ENCODE measurements around the gene NOCT. TPM values are rescaled to one million over a fixed set of nuclear protein-coding genes. Genes with fewer than 3 reads are reported as not detected.

Gene NOCT
- total RNA-seq, 1 experiment from 2014 or later: 20.4 TPM

DNA sequence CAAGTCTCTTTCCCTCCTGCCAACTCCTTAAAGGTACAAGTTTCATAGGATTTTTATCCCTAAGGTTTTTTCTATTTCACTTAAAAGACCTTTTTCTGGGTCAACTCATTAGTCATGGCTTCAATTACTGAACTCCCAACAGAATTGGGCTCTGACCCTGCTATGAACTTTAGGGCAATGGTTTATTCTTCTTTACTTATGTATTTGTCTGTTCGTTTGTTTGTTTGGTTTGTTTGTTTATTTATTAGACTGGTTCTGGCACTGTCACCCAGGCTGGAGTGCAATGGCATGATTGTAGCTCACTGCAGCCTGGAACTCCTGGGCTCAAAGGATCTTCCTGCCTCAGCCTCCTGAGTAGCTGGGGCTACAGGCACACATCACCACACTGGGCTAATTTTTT, 5.9 kb upstream of the NOCT start:
- Histone ChIP-seq H3K27me3 (ENCODE audit: insufficient read depth, low read length) (no peaks in the 10 kb centered on the region), H3K36me3 (ENCODE audit: control insufficient read depth in 1 of 2, insufficient read depth in 2 of 2, low read length in 2 of 2) (no peaks in the 10 kb centered on the region), H3K4me3 (replicated peaks in 1 of 2; ENCODE audit: low read depth in 1 of 2, low read length in 2 of 2) (no peak overlapping the region), H3K9me2 (ENCODE audit: insufficient read depth) (no peaks in the 10 kb centered on the region), H3K79me2 (ENCODE audit: insufficient read depth, low read length) (no peaks in the 10 kb centered on the region), H3K4me2 (ENCODE audit: low read length) (no peak overlapping the region), H3K9ac (ENCODE audit: low read length) (no peak overlapping the region), H2AFZ (ENCODE audit: low read depth, low read length, poor library complexity, severe bottlenecking) (no peak overlapping the region), H4K20me1 (ENCODE audit: insufficient read depth) (no peaks in the 10 kb centered on the region), H3K4me1 (ENCODE audit: control insufficient read depth in 1 of 2, insufficient read depth in 2 of 2, low read length in 2 of 2) (peaks cover 7 to 21% of the 10 kb centered on the region in 2 experiments), H3K9me3 (ENCODE audit: control insufficient read depth in 1 of 2, insufficient read depth in 1 of 2, low read depth in 1 of 2, low read length in 2 of 2) (no peaks in the 10 kb centered on the region), H3K27ac (ENCODE audit: low read depth, low read length) (no peak overlapping the region)
- ChIA-PET CTCF (interaction anchor here (0.6 kb wide), 1 partner anchor 8 kb away, joined by 4 read pairs; no protein-coding TSS in a partner anchor), POLR2A (no interaction called here), RAD21 (ENCODE audit: low non-redundant PET in 1 of 2, low total read pairs in 2 of 2, uncharacterized antibody in 2 of 2, unreplicated experiment in 2 of 2) (no interaction called here)
- DNase-seq (ENCODE audit: low read depth, low spot score) (no peak), ATAC-seq (no peak)
- no TSS peak for BruUV-seq (replicated peaks)
- TF ChIP-seq EZH2phosphoT487 (IDR thresholded peaks at IDR 0.05; ENCODE audit: borderline replicate concordance): no peak
- no peak for TF ChIP-seq ATF3 (IDR thresholded peaks at IDR 0.05)
- no peak for TF ChIP-seq POLR2A (IDR thresholded peaks at IDR 0.05; ENCODE audit: borderline replicate concordance, extremely low read depth, insufficient read depth, insufficient read length)
- no peak for TF ChIP-seq RAD21 (IDR thresholded peaks at IDR 0.05; ENCODE audit: low read depth)
- no peak for TF ChIP-seq SP1 (IDR thresholded peaks at IDR 0.05; ENCODE audit: low read depth)
- no peak for TF ChIP-seq JUND (IDR thresholded peaks at IDR 0.05)
- TF ChIP-seq EGR1 (IDR thresholded peaks at IDR 0.05; ENCODE audit: low read depth): no peak
- TF ChIP-seq REST (IDR thresholded peaks at IDR 0.05; ENCODE audit: low read depth): no peak
- TF ChIP-seq POLR2AphosphoS5 (IDR thresholded peaks at IDR 0.05; ENCODE audit: low read depth, low read length): no peak
- no peak for TF ChIP-seq CEBPB (IDR thresholded peaks at IDR 0.05; ENCODE audit: low read depth)
- no peak for TF ChIP-seq TCF7L2 (IDR thresholded peaks at IDR 0.05; ENCODE audit: borderline replicate concordance, extremely low read depth, insufficient read depth, insufficient read length)
- TF ChIP-seq ELF1 (IDR thresholded peaks at IDR 0.05; ENCODE audit: borderline replicate concordance, low read depth): no peak
- intact Hi-C loops (cut with micrococcal nuclease): no loop called here

Measured in HCT116 (cell line).